Subcutaneous adipose tissue (tissue), 4 donors: ENCODE measurements around the gene GALNT12. TPM values are rescaled to one million over a fixed set of nuclear protein-coding genes. Genes with fewer than 3 reads are reported as not detected.

Experiments
- CTCF ChIP-seq: fragments of 450-650 bp; IDR thresholded peaks from one replicate; pipeline ENCODE4 v1.5.1; 2016; ENCODE audit warnings: low read depth, mild to moderate bottlenecking, control low read depth, antibody characterized with exemption, moderate library complexity
- total RNA-seq, 4 donors: library from RNA; depleted of rRNA; stranded (reverse); fragments of >200 nt; gene quantifications; one replicate each; pipeline ENCODE4 v1.1.0, GENCODE V29; 2016

GALNT12 gene
- total RNA-seq, 4 donors from 2014 or later = 1.9 to 8.5 (median 3.7) TPM

GRCh38 chr9:98767915-98768314 is 39.6 kb upstream of the GALNT12 start:
- no peak for TF ChIP-seq CTCF

- no peak for TF ChIP-seq CTCF
Measured at GRCh38 chr9:98768344-98768743, 39.1 kb upstream of the GALNT12 start.

- TF ChIP-seq CTCF = no peak
Measured at GRCh38 chr9:98770717-98771116, 36.8 kb upstream of the GALNT12 start.

- no peak for TF ChIP-seq CTCF
Measured at GRCh38 chr9:98771209-98771874, 36.1 kb upstream of the GALNT12 start.

- TF ChIP-seq CTCF = no peak
Measured at GRCh38 chr9:98772364-98773155, 34.9 kb upstream of the GALNT12 start.

GRCh38 chr9:98773721-98774120 is 33.7 kb upstream of the GALNT12 start:
- TF ChIP-seq CTCF = no peak

- TF ChIP-seq CTCF = no peak
Measured at GRCh38 chr9:98774746-98775145, 32.7 kb upstream of the GALNT12 start.
